8988T (cell line): ENCODE measurements around the gene EDIL3.

Experiments
- DNase-seq: peaks from one replicate; pipeline ENCODE4 v3.0.0; 2011

The EDIL3 gene

DNA sequence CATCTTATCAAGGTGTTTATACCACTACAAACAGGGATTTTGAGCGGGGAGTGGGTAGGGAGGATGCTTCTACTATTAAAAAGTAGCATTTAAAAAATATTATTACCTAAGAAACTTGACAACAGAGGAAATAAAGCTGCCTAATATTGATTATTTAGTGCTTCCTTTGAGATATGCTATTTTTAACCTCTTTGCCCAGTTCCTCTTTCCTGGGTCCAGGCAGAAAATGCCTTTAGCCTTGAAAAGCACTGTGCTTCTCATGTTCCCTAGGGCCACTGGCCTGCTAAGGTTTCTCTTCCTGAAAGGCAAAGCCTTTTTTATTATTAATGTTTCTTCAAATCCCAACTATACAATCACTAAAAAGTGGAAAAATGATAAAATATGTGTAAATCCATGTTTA lies 446.8 kb downstream of the EDIL3 start:
- DNase-seq, result no peak

DNA sequence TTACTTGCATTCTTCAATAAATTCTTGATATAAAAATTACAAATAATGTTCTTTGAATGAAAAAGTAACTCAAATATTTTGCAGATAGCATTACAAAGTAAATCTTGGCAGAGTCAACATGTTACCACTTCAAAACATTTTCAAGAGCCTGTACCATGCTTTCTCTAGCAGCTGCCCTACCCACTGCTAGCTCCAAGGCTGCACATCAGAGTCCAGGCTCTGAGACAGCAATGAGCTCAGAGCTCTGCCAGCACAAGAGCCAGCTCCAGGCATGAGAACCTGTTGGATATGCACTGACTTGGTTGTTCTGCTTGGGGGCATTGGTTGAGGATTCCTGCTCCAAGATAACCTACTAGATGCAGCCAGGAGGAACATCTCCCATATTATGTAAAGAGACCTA lies 452.7 kb downstream of the EDIL3 start:
- no peak for DNase-seq

DNA sequence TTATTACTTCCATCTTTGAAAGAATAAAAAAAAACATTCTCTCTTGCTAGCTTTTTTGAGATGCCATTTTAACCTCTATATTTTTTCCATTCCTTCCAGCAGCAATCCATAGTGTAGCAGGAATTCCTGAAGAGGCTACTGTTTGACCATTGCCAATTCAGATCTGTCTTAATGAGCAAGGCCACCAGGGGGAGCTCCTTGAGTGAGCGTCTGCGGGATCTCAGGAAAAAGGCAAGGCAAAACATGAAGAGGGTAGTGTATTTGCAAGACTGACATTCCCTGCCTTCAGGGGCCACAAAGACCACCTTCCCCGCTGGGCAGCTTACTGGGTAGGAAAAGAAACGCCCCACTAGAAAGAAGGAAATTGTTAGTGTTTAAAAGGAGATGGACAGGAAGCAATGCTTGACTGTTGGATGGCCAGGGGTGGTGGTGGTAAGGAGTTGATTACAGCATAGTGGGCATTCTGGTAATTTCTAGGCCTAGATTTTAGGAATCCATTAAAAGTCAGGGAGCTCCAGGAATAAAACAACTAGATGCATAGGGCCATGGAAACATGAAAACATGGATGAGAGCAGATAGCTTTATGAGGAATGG lies 457.4 kb downstream of the EDIL3 start:
- DNase-seq, result no peak

DNA sequence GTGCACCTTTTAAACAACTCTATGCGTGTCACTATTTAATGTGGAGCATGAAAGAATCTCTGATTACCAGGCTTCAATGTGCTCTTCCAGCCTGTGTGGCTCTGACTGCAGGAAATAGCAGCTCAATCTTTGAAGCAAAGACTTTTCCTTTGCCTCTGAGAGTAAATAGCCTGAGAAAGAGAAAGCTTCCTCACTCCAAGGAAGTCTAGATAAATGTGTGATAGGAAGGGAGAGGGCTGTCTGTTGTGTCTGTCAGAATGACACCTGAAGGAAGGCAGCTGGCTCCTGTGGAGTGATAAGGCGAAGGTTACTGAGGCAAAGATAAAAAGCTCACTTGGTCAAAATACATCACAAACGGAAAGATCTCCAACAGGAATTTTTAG lies 458.7 kb downstream of the EDIL3 start:
- DNase-seq, result no peak

GRCh38 chr5:83925321-83925954 lies 459.2 kb downstream of the EDIL3 start:
- DNase-seq, result no peak

DNA sequence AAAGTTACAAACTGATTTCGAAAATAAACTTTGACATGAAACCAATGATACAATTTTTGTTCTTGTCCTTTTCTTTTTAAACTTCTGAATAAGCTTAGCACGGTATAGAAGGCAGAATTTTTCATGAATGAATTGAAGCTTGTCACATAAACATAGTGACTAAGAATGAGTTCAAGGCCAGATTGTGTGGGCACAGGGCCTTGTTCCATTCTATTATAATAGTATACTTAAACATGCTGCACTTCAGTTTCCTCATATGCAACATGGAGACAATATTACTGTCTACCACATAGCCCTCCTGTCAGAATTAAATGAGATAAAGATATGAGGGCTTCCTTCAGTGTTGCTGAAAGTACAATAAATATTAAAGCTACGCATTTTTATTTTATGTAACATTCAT lies 459.8 kb downstream of the EDIL3 start:
- DNase-seq, result no peak

GRCh38 chr5:83924171-83924570 lies 460.5 kb downstream of the EDIL3 start:
- DNase-seq, result no peak

- no peak for DNase-seq
These were observed 462.0 kb downstream of the EDIL3 start for GRCh38 chr5:83922699-83923098.

GRCh38 chr5:83921666-83922193 lies 462.9 kb downstream of the EDIL3 start:
- DNase-seq, result no peak

DNA sequence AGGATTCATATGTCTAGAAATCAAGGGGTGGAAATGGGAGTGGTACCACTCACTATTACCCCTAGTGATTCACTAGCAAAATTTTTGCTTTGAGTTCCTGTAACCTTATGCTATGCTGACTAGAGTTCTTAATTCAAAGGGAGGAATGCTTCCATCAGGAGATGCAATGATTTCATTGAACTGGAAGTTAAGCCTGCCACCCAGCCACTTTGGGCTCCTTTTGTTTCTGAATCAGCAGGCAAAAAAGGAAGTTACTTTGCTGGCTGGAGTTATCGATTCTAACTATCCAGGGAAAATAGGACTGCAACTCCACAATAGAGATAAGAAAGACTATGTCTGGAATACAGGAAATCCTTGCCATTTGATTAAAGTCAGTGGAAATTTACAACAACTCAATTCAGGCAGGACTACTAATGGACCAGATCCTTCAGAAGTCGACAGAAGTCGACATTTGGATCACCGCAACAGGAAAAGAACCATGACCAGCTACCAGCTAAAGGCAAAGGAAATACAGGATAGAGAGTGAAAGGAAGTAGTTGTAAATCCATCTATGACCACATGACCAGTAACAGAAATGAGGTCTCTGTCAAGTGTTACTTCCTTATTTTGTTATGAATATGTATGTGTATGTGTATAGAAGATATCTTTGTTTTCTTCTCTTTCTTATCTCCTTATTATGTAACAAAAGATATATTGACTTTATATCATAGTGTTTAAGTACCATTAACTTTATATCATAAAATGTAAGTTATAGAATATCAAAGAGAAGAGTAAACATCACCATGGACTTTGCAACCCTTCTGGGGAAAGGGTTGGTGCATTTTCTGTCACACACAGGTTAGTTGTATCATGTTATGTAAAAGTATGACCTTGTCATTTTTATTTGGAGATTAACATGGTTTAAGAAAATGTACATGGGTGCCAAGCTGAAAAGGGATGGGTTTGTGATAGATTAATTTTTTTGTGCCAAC lies 465.3 kb downstream of the EDIL3 start:
- DNase-seq, result no peak

DNA sequence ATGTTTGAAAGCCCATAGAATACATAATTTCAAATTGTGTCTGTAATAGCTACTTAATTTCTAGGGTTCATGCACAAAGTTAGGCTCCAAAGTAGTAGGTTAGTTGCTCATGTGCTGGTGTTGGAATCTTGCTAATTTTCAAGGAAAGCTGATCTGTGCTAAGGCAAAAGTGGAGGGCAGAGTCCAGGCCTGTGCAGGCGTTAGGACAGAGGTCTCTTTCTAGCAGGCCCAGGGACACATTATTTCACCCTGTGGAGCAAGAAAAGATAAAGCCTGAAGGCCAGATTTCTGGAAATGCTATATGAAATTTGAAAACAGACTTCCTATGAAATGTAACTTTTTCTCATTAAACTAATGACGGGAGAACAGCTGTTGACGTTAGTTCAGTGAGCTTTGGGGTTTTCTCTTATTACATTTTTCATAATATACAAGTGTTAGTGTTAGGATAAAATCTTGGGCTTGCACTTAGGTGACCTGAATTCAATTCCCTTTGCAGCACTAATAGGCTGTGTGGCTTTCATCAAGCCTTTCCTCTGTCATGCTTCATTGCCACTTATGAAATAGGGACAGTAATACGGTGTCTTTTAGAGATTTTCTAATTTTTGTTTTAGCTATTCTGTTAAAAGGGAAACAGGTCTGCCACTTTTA lies 467.3 kb downstream of the EDIL3 start:
- no peak for DNase-seq

DNA sequence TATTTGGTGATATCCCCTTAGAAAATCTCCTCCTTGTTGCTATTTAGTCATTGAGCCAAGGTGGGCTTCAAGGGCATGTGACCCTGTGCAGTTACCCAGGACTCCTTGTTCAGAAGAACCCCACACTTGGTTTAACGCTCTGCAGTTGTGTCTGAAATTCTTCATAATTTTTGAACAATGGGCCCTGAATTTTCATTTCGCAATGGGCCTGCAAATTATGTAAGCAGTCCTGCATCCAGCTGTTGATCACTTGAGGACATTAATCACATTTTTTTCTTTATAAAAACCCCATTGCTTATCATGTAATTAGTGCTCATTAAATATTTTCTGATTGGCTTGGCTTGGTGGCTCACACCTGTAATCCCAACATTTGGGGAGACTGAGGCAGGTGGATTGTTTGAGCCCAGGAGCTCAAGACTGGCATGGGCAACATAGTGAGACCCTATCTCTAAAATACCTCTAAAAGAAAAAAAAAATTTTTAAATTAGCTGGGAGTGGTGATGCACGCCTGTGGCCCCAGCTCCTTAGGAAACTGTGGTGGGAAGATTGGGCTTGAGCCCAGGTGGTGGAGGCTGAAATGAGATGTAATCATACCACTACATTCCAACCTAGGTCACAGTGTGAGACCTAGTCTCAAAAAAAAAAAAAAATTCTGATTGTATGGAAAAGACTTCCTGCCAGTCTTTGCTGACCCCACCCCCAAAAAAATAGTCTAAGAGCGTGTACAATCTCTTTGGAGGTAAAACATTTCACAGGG lies 469.8 kb downstream of the EDIL3 start:
- no peak for DNase-seq

GRCh38 chr5:83914199-83914598 lies 470.5 kb downstream of the EDIL3 start:
- DNase-seq, result no peak

GRCh38 chr5:83913593-83913992 lies 471.1 kb downstream of the EDIL3 start:
- DNase-seq, result no peak

DNA sequence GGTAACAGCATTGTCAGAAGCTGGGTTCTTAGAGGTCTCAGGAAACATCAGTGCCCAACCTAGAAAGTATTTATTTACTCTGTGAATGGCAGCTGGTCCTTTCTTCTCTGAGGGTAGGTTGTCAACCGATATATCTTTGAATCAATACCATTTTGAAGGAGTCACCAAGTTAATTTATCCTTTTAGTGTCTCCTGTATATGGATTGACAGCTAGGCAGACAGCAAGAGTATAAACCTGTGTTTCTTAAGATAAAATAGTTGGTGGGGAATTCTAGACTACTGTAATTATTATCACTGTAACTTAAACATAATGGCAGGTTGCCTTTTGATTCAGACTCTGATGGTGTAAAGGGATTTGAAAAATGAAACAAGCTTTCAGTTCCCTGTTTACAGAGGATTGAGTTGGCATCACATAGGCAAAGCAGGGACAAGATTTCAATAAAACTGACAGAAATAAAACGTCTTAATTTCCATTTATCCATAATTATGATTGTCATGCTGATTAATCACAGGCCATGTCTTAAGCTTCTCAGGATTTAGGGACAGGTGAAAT lies 473.2 kb downstream of the EDIL3 start:
- DNase-seq, result no peak

GRCh38 chr5:83900306-83900705 lies 484.4 kb downstream of the EDIL3 start:
- DNase-seq, result no peak

GRCh38 chr5:83899326-83899970 lies 485.2 kb downstream of the EDIL3 start:
- DNase-seq, result no peak

- DNase-seq, result no peak
These were observed 488.8 kb downstream of the EDIL3 start for GRCh38 chr5:83895860-83896259.

- DNase-seq, result no peak
These were observed 493.4 kb downstream of the EDIL3 start for GRCh38 chr5:83891261-83891660.
